K562 (cell line): ENCODE data around the gene BTBD17. TPM values are rescaled to one million over a fixed set of nuclear protein-coding genes. Genes with fewer than 3 reads are reported as not detected.

ENCODE experiments used
- ARID2 ChIP-seq: fragments of 450-650 bp; IDR thresholded peaks from 2 replicates; pipeline ENCODE4 v1.6.1; 2017; ENCODE audit warnings: antibody characterized with exemption, mild to moderate bottlenecking
- ARID4B ChIP-seq: sonication (generic); formaldehyde crosslinking; IDR thresholded peaks from 2 replicates; pipeline ENCODE4 v1.8.0; 2022; ENCODE audit warnings: mild to moderate bottlenecking, missing genetic modification reagents
- ATF3 ChIP-seq, 2 experiments: fragments of 450-650 bp in 1 of 2; sonication (generic) in 1 of 2; formaldehyde crosslinking in 1 of 2; IDR thresholded peaks in 1 of 2; conservative IDR thresholded peaks in 1 of 2; 2 replicates each; pipeline versions ENCODE4 v1.6.1 to v1.8.1; 2016 to 2023; ENCODE audit warnings: mild to moderate bottlenecking in 2 of 2, moderate library complexity in 2 of 2, inconsistent platforms in 1 of 2, missing genetic modification reagents in 1 of 2
- GABPB1 ChIP-seq: sonication (generic); formaldehyde crosslinking; IDR thresholded peaks from 2 replicates; pipeline ENCODE4 v1.8.0; 2022; ENCODE audit warnings: mild to moderate bottlenecking, missing genetic modification reagents
- HMG20B ChIP-seq: fragments of 250-450 bp; sonication (Bioruptor Pico); IDR thresholded peaks from 2 replicates; pipeline ENCODE4 v1.5.0; 2021; ENCODE audit warnings: mild to moderate bottlenecking
- IFI16 ChIP-seq: fragments of 250-450 bp; sonication (Bioruptor Pico); IDR thresholded peaks from 2 replicates; pipeline ENCODE4 v2.1.2; 2022; ENCODE audit warnings: mild to moderate bottlenecking, inconsistent platforms
- MEIS2 ChIP-seq: fragments of 450-650 bp; IDR thresholded peaks from 2 replicates; pipeline ENCODE4 v1.6.1; 2014; ENCODE audit warnings: mild to moderate bottlenecking; ENCODE audit not compliant: partially characterized antibody
- PURB ChIP-seq: sonication (generic); formaldehyde crosslinking; IDR thresholded peaks from 2 replicates; pipeline ENCODE4 v1.9.0; 2021; ENCODE audit warnings: low read depth, mild to moderate bottlenecking, missing genetic modification reagents
- SMC3 ChIP-seq: conservative IDR thresholded peaks from 2 replicates; pipeline ENCODE4 v1.6.1; 2011; ENCODE audit warnings: low read depth, low read length, improper control_type of control experiment; ENCODE audit not compliant: insufficient read depth
- XRCC5 ChIP-seq: fragments of 200-400 bp; formaldehyde crosslinking; IDR thresholded peaks from 2 replicates; pipeline ENCODE4 v1.6.1; 2017; ENCODE audit warnings: low read depth, mild to moderate bottlenecking, low read length
- ZBTB7A ChIP-seq: IDR thresholded peaks from 2 replicates; pipeline ENCODE4 v1.6.1; 2011; ENCODE audit warnings: low read depth, mild to moderate bottlenecking, low read length, moderate library complexity, borderline replicate concordance; ENCODE audit not compliant: control insufficient read depth
- ZFX ChIP-seq: sonication (generic); formaldehyde crosslinking; IDR thresholded peaks from 2 replicates; pipeline ENCODE4 v1.8.0; 2022; ENCODE audit warnings: mild to moderate bottlenecking, missing genetic modification reagents, moderate library complexity
- ZNF444 ChIP-seq: fragments of 250-450 bp; sonication (Bioruptor Pico); IDR thresholded peaks from 2 replicates; pipeline ENCODE4 v1.4.0; 2020; ENCODE audit warnings: mild to moderate bottlenecking, moderate library complexity
- polyA plus RNA-seq, 8 experiments: library from polyadenylated mRNA; depleted of rRNA in 4 of 8; stranded (reverse) in 5 of 8; unstranded in 3 of 8; fragments of >200 nt; fragmentation: Nextera tagmentation in 2 of 8; fragmentation: Illumina TruSeq in 1 of 8; extraction: Ambion mirVana in 2 of 8; extraction: Trizol in 1 of 8; gene quantifications; 2 replicates each; pipeline versions ENCODE4 v1.2.1 to v1.2.3, GENCODE V29; 2011 to 2014; ENCODE audit warnings: inconsistent platforms in 1 of 8, missing spikeins in 1 of 8
- total RNA-seq, 7 experiments: library from RNA; depleted of rRNA in 6 of 7; stranded (reverse); fragments of >200 nt in 6 of 7; fragmentation: Illumina TruSeq in 2 of 7; extraction: Trizol in 2 of 7; gene quantifications; 2 replicates each; pipeline versions ENCODE4 v1.2.1 to v1.2.3, GENCODE V29; 2011 to 2021; ENCODE audit warnings: low replicate concordance in 1 of 7
- TF ChIP-seq, protein P1 (sequence below): fragments of 250-450 bp; sonication (Bioruptor Pico); IDR thresholded peaks from 2 replicates; pipeline ENCODE4 v1.8.0; 2022; ENCODE audit warnings: moderate library complexity, mild to moderate bottlenecking, inconsistent platforms
- TF ChIP-seq, protein P2 (sequence below): fragments of 250-450 bp; sonication (Bioruptor Pico); IDR thresholded peaks from 2 replicates; pipeline ENCODE4 v1.5.0; 2020; ENCODE audit warnings: mild to moderate bottlenecking, borderline replicate concordance
- TF ChIP-seq, protein P3 (sequence below): fragments of 200-800 bp; sonication (Bioruptor generic); IDR thresholded peaks from 2 replicates; pipeline ENCODE4 v1.6.1; 2017; ENCODE audit warnings: missing genetic modification characterization, missing compliant biosample characterization

Gene BTBD17
- total and polyA plus RNA-seq, 9 of the 15 experiments (the other 6 are each of a cell fraction or from before 2014, with no cell fraction given) = not detected

- TF ChIP-seq ARID4B (CRISPR knock-in tag) (0 out of 2 replicates have a peak, but pooled peaks have one; percentile 26), HMG20B (CRISPR knock-in tag) (no peak), ARID2 (peak; percentile 70; the same call in 1 of the 2 replicates), ZBTB7A (0 out of 2 replicates have a peak, but pooled peaks have one; percentile 9), PURB (CRISPR knock-in tag) (no peak), SMC3 (peak; percentile 99), ATF3 (IDR thresholded peaks at IDR 0.05) (no peak), ATF3 (CRISPR knock-in tag; conservative IDR thresholded peaks at IDR 0.05) (no peak), ZNF444 (CRISPR knock-in tag) (no peak), MEIS2 (no peak), IFI16 (no peak), XRCC5 (no peak; the same call in 1 of the 2 replicates), GABPB1 (CRISPR knock-in tag) (peak; percentile 51), ZFX (CRISPR knock-in tag) (0 out of 2 replicates have a peak, but pooled peaks have one; percentile 26)
- TF ChIP-seq, protein P1, sequence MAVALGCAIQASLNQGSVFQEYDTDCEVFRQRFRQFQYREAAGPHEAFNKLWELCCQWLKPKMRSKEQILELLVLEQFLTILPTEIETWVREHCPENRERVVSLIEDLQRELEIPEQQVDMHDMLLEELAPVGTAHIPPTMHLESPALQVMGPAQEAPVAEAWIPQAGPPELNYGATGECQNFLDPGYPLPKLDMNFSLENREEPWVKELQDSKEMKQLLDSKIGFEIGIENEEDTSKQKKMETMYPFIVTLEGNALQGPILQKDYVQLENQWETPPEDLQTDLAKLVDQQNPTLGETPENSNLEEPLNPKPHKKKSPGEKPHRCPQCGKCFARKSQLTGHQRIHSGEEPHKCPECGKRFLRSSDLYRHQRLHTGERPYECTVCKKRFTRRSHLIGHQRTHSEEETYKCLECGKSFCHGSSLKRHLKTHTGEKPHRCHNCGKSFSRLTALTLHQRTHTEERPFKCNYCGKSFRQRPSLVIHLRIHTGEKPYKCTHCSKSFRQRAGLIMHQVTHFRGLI (CRISPR knock-in tag) = no peak
- TF ChIP-seq, protein P2, sequence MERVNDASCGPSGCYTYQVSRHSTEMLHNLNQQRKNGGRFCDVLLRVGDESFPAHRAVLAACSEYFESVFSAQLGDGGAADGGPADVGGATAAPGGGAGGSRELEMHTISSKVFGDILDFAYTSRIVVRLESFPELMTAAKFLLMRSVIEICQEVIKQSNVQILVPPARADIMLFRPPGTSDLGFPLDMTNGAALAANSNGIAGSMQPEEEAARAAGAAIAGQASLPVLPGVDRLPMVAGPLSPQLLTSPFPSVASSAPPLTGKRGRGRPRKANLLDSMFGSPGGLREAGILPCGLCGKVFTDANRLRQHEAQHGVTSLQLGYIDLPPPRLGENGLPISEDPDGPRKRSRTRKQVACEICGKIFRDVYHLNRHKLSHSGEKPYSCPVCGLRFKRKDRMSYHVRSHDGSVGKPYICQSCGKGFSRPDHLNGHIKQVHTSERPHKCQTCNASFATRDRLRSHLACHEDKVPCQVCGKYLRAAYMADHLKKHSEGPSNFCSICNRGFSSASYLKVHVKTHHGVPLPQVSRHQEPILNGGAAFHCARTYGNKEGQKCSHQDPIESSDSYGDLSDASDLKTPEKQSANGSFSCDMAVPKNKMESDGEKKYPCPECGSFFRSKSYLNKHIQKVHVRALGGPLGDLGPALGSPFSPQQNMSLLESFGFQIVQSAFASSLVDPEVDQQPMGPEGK (CRISPR knock-in tag) = no peak
- TF ChIP-seq, protein P3, sequence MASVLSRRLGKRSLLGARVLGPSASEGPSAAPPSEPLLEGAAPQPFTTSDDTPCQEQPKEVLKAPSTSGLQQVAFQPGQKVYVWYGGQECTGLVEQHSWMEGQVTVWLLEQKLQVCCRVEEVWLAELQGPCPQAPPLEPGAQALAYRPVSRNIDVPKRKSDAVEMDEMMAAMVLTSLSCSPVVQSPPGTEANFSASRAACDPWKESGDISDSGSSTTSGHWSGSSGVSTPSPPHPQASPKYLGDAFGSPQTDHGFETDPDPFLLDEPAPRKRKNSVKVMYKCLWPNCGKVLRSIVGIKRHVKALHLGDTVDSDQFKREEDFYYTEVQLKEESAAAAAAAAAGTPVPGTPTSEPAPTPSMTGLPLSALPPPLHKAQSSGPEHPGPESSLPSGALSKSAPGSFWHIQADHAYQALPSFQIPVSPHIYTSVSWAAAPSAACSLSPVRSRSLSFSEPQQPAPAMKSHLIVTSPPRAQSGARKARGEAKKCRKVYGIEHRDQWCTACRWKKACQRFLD (CRISPR knock-in tag) = no peak
These were observed 17.9 kb upstream of the BTBD17 start (continued) for GRCh38 chr17:74379495-74380085.
